Measurements from ENCODE around the gene EIF5AL1.

GRCh38 chr10:79484476-79484875 is 27.9 kb upstream of the EIF5AL1 start:
- TF ChIP-seq YY1 (IDR thresholded peaks at IDR 0.05; ENCODE audit: insufficient read depth, insufficient read length) (no peak), ZNF274 (IDR thresholded peaks at IDR 0.05; ENCODE audit: low read depth, low read length) (no peak), SUZ12 (IDR thresholded peaks at IDR 0.05; ENCODE audit: extremely low read depth, insufficient read depth, insufficient read length) (no peak)

Measured in NT2/D1 (cell line).